ENCODE measurements around the gene BMAL1.

BMAL1 gene

DNA sequence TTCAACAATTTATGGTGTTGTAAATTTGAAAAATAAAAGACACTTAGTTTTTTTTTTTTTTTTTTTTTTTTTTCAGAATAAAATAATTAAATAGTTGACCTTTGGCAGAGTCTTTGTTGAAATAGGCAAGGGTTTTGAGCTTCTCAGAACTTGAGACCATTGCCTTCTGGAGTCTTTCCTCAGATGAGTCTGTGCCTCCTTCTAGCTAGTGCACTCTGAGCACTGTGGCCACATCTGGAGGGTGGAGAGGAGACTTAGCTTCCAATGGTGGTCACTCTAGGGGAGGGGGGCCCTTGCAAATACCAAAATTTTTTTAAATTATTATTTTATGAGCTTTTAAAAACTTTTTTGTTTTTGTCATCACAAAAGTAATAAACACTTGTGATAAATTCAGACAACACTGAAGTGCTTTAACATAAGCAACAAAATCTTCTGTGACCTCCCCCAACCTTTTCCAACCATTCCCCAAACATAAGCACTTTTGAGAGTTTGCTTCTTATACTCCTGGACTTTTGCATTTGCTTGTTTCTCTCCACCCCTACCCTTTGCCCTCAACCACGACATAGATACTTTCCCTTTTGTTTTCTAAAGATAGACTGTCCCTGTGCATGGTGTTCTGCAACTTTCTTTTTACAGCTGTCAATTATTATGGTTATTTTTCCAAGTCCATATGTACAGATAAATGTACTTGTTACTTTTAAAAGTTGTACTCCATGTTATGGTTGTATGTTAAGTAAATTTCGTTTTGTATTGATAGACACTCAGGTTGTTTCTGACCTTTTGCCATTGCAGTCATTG is 41.1 kb downstream of the BMAL1 start:
- DNase-seq: no peak

DNA sequence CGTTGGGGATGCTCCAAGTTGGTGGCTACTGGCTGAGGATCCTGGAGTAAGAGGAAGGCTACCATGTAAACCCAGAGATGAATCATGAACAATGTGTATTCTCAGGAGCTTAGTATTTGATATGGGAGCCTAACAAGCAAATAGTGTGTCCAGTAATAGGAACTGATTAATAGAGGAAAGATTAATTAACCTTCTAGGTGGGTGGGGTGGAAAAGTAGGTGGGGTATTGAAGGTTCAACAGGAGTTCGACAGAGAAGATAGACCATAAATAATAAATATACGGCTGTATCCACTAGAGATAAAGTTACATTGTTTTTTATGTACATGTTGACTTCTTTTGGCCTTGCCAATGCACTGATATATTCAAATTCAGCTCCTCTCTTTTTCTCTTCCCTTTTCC is 43.1 kb downstream of the BMAL1 start:
- DNase-seq: no peak

DNA sequence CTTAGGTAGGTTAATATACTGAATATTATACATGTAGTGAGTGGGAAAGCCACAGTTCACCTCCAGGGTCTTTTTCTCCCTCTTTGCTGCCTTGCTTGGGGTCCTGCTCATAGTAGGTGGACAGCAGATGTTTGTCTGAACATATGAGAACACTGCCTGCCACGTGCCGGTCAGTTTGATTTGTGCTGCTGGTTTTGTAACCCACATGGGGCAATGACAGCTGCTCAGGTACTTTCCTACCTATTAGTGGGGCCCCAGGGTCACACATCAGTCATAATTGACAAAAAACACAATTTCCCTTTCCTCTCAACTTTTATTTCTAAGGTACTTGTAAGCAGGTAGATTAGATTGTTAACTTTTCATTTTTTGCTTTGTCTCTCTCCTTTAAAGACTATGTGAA is 43.8 kb downstream of the BMAL1 start:
- DNase-seq: no peak

GRCh38 chr11:13324141-13324540 is 46.6 kb downstream of the BMAL1 start:
- no peak for DNase-seq

- DNase-seq: no peak
These were observed 47.1 kb downstream of the BMAL1 start for GRCh38 chr11:13324709-13325108.

DNA sequence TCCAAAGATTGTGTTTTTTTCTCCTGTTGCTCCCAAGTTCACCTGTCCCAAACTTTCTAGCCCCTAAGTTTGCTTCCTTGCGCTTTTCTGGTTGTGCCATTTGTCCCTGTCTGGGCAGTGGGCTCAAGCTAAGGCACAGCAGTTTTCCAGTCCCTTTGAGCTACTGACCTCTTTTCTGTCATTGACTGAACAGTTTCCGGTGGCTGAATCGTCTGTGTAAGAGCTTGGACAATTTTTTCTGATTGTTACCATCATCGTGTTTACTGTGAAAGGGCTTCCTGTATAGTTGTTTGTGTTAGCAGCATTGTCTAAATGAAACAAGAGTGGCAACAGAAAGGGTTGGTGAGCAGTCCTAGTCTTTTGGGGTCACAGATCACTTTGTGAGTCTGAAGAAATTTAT is 49.8 kb downstream of the BMAL1 start:
- DNase-seq: no peak

GRCh38 chr11:13328286-13328685 is 50.7 kb downstream of the BMAL1 start:
- DNase-seq: no peak

- DNase-seq: no peak
These were observed 52.2 kb downstream of the BMAL1 start for GRCh38 chr11:13329670-13330356.

GRCh38 chr11:13332124-13332523 is 54.5 kb downstream of the BMAL1 start:
- no peak for DNase-seq

DNA sequence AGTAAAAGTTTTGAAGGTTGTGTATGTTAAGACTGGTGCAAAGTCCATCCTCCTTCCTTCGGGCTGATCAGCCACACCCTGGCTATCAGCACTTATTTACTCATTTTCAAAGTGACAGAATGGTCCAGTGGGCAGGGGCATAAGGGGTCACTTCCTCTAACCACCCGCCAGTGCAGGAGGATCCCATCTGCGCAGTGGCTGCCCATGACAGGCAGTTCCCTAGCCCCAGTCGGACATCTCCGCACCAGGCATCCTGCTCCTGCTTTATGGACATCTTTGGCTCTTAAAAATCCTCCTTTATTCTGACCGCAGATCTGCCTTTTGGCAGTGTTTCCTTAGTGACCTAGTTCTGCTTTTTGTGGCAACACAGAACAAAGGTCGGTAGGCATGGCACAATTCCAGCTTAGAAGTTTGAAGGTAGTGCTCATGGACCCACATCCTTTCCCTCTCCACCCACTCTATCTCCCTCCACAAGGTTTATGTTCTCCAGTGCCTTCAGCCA is 55.9 kb downstream of the BMAL1 start:
- no peak for DNase-seq

DNA sequence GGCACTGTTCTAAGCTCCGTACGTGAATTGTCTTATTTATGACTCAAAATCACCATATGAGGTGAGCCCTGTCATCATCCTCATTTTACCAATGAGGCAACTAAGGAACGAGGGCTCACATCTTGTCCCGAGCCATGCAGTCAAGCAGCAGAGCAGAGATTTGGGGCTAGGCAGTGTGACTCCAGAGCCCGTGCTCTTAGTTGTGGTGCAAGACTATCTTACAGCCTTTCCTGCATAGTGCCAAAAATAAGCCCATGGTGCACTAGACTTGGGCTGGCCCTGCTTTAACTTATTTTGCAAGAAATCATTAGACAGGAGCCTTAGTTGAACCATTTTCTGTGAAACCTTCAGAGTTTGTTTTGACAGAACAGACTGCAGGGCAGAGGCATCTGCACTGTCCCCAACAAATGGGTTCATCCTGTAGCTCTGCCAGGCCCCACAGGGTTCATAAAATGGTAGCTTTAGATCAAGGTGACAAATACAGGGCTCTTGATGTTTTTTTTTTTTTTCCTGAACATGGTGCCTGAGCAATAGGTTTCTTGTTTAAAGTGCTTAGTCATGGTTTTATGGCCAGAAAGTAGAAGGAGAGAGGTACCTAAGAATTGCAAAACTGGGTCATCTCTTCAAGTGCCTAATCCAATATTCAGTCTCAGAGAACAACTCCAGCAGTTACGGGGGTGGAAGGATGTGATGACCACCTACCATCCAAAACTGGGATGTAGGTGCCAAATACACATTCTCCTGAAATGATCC is 56.6 kb downstream of the BMAL1 start:
- DNase-seq: no peak

GRCh38 chr11:13335319-13335718 is 57.7 kb downstream of the BMAL1 start:
- peak; percentile 43 for DNase-seq

- DNase-seq: no peak
These were observed 58.8 kb downstream of the BMAL1 start for GRCh38 chr11:13336246-13336878.

- DNase-seq: no peak
These were observed 60.4 kb downstream of the BMAL1 start for GRCh38 chr11:13338019-13338426.

GRCh38 chr11:13338427-13339069 is 61.0 kb downstream of the BMAL1 start:
- DNase-seq: no peak

- DNase-seq: peak; percentile 56
These were observed 61.9 kb downstream of the BMAL1 start for GRCh38 chr11:13339195-13340153.

- no peak for DNase-seq
These were observed 63.4 kb downstream of the BMAL1 start for GRCh38 chr11:13341026-13341425.

DNA sequence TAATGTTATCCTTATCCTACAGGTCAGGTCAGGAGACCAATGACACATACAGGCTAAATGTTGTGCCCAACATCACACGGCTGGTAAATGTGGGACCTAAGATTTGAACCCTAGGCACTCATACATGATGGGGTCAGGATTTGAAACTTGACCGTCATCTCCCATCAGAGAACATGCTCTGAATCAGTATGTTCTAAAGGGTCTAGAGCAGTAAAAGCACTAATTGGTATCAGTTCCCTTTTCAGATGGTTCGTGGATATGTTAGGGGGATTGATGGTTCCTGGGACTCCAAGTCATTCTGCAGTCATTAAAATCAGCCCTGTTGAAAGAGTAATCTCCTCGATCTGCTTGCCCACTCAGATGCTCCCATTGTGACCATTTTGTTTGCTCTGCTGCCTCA is 65.5 kb downstream of the BMAL1 start:
- no peak for DNase-seq

DNA sequence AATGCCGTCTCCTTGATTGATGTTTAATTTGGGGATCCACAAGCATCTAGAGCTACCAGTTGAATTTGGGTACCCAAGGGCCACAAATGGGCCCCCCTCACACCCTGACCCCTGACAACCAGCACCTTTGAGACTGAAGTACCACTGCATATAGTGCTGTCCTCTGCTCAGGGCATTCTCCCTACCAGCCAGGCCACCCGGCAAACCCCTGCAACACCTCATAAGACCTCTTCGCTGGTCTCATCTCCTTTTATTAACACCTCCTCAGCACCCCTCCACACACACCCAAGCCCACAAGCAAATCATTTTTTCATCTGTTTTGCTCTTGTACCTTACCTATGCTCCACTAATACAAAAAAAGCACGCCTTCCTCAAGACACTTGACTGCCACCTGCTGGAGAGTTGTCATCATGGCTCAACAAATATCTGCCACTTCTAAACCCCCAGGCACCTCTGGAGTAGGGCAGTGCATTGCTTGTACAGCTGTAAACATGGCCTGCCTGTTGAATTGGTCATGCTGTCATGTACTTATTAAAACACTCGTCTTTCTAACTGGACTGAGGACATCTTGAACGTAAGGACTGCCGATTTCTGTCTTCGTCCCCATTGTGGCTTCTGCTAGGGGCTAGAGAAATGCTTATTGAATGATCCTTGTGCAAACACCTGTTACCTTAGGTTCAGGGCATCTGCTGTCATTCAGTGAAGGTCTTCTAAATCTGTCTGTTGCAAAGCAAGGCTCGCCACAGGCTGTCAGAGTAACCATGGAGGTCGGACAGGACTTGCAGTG is 66.5 kb downstream of the BMAL1 start:
- DNase-seq: peak; percentile 67

GRCh38 chr11:13344818-13345217 is 67.2 kb downstream of the BMAL1 start:
- DNase-seq: no peak

- no peak for DNase-seq
These were observed 68.9 kb downstream of the BMAL1 start for GRCh38 chr11:13346470-13346869.

All from 8988T (cell line).